Epithelial cell of proximal tubule (primary cell): ENCODE data around the gene MSRB1. TPM values are rescaled to one million over a fixed set of nuclear protein-coding genes. Genes with fewer than 3 reads are reported as not detected.
"Not testable (repeated sequence)": the region's sequence is repeated elsewhere in the genome, so short reads cannot be mapped to it uniquely, and the experiment has no call there.

Source experiments
- DNase-seq: peaks from one replicate; pipeline ENCODE4 v3.0.0-alpha.2; 2011; ENCODE audit warnings: low read depth
- H3K4me3 ChIP-seq: 2 replicates; pipeline ENCODE4 v1.5.1; 2011; ENCODE audit warnings: low read depth, mild to moderate bottlenecking, low read length
- CTCF ChIP-seq: conservative IDR thresholded peaks from 2 replicates; pipeline ENCODE4 v1.5.1; 2012; ENCODE audit warnings: low read depth, mild to moderate bottlenecking, low read length
- total RNA-seq: library from RNA; depleted of rRNA; stranded (reverse); fragments of >200 nt; gene quantifications from 2 replicates; pipeline ENCODE4 v1.2.3, GENCODE V29; 2015

The MSRB1 gene
- total RNA-seq, 1 donor from 2014 or later, result 8.6 TPM

GRCh38 chr16:1900452-1900774 lies 42.6 kb downstream of the MSRB1 start:
- DNase-seq, result no peak
- TF ChIP-seq CTCF, result no peak
- no peak overlapping the region for H3K4me3 ChIP-seq

- TF ChIP-seq CTCF, result no peak
- no peak overlapping the region for H3K4me3 ChIP-seq
- no peak for DNase-seq
These were observed 43.2 kb downstream of the MSRB1 start for GRCh38 chr16:1899641-1900451.

- not testable (repeated sequence) for H3K4me3 ChIP-seq, DNase-seq
These were observed 45.3 kb downstream of the MSRB1 start for GRCh38 chr16:1897692-1898091.

- H3K4me3 ChIP-seq, result no peak overlapping the region
- no peak for TF ChIP-seq CTCF
- no peak for DNase-seq
These were observed 46.9 kb downstream of the MSRB1 start for GRCh38 chr16:1895949-1896675.

GRCh38 chr16:1895068-1895467 lies 47.9 kb downstream of the MSRB1 start:
- DNase-seq, result no peak
- TF ChIP-seq CTCF, result no peak
- H3K4me3 ChIP-seq, result no peak overlapping the region

GRCh38 chr16:1890708-1891050 lies 52.3 kb downstream of the MSRB1 start:
- DNase-seq, result no peak
- H3K4me3 ChIP-seq, result no peak overlapping the region
- no peak for TF ChIP-seq CTCF

GRCh38 chr16:1890024-1890707 lies 52.8 kb downstream of the MSRB1 start:
- TF ChIP-seq CTCF, result no peak
- DNase-seq, result no peak
- H3K4me3 ChIP-seq, result no peak overlapping the region
